ENCODE results near the gene HILPDA. TPM values are rescaled to one million over a fixed set of nuclear protein-coding genes. Genes with fewer than 3 reads are reported as not detected.

Gene HILPDA
- total RNA-seq, 6 experiments from 2014 or later: 1.8 to 60.6 (median 3.6) TPM

DNA sequence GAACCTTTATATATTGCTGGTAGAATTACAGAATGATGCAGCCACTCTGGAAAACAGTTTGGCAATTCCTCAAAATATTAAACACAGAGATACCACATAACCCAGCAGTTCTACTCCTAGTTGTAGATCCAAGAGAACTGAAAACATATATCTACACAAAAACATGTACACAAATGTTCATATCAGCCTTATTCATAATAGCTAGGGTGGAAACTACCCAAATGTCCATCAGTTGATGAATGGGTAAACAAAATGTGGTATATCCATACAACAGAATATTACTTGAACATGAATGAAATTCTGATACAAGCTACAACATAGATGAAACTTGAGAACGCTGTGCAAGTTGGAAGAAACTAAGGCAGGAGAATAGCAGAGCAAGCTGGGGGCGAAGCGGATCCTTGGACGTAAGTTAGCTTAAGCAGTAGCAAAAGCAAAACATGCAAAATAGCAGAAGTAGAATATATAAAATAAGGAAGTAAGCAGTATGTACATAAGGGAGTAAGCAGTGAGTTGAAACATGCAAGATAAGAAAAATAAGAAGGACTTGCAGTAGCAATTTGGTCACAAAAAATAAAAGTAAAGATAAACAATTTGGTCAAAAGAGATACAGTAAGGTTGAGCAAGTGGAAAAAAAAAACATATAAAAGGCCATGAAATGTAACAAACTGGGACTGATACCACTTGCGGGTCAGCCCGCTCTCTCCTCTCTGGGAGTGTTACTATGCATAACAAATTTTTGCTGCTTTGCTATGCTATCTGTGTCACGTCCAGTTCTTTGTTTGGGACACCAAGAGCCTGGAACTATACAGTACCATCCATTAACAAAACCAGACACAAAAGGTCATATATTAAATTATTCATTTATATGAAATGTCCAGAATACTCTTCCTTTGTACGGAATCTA, 18.0 kb upstream of the HILPDA start:
- Histone ChIP-seq H3K4me3 (no peak overlapping the region), H3K9me3 (no peaks in the 10 kb centered on the region), H3K27ac (no peak overlapping the region), H3K36me3 (no peaks in the 10 kb centered on the region), H3K27me3 (no peaks in the 10 kb centered on the region), H3K4me1 (no peaks in the 10 kb centered on the region)
- intact Hi-C loops (cut with DNase I): no loop called here
- 61% methylated on average over 8 of the region's 8 CpGs for WGBS (ENCODE audit: insufficient coverage, low coverage, low lambda C conversion rate, missing lambda C conversion rate)
- ATAC-seq: peak in 3 of 4 donors; percentile 31 to 62 (median 44)
- TF ChIP-seq POLR2A (IDR thresholded peaks at IDR 0.05): no peak
- TF ChIP-seq, protein P1, sequence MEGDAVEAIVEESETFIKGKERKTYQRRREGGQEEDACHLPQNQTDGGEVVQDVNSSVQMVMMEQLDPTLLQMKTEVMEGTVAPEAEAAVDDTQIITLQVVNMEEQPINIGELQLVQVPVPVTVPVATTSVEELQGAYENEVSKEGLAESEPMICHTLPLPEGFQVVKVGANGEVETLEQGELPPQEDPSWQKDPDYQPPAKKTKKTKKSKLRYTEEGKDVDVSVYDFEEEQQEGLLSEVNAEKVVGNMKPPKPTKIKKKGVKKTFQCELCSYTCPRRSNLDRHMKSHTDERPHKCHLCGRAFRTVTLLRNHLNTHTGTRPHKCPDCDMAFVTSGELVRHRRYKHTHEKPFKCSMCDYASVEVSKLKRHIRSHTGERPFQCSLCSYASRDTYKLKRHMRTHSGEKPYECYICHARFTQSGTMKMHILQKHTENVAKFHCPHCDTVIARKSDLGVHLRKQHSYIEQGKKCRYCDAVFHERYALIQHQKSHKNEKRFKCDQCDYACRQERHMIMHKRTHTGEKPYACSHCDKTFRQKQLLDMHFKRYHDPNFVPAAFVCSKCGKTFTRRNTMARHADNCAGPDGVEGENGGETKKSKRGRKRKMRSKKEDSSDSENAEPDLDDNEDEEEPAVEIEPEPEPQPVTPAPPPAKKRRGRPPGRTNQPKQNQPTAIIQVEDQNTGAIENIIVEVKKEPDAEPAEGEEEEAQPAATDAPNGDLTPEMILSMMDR (IDR thresholded peaks at IDR 0.05): no peak
- no peak for DNase-seq

DNA sequence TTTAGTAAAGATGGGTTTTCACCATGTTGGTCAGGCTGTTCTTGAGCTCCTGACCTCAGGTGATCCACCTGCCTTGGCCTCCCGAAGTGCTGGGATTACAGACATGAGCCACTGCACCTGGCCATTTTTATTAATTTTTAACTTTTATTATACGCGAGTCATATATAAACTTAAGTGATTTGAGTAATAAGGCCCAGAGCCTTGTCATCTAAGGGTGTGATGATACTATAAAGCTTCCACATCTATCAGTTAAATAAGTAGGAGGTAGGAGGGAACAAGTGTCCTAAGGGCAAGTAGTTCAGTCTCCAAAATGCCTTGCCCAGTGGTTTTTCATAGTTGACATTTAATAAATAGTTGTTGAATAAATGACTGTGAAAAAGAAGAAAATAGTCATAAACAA, 13.3 kb upstream of the HILPDA start:
- Histone ChIP-seq H3K27ac (no peak overlapping the region), H3K9me3 (no peaks in the 10 kb centered on the region), H3K4me1 (no peaks in the 10 kb centered on the region), H3K27me3 (no peaks in the 10 kb centered on the region), H3K36me3 (no peaks in the 10 kb centered on the region), H3K4me3 (no peak overlapping the region)
- ATAC-seq (no peak), DNase-seq (no peak)
- WGBS (ENCODE audit: insufficient coverage, low coverage, low lambda C conversion rate, missing lambda C conversion rate): 76% methylated on average over 3 of the region's 3 CpGs
- no peak for TF ChIP-seq POLR2A (IDR thresholded peaks at IDR 0.05)
- intact Hi-C loops (cut with DNase I): no loop called here

DNA sequence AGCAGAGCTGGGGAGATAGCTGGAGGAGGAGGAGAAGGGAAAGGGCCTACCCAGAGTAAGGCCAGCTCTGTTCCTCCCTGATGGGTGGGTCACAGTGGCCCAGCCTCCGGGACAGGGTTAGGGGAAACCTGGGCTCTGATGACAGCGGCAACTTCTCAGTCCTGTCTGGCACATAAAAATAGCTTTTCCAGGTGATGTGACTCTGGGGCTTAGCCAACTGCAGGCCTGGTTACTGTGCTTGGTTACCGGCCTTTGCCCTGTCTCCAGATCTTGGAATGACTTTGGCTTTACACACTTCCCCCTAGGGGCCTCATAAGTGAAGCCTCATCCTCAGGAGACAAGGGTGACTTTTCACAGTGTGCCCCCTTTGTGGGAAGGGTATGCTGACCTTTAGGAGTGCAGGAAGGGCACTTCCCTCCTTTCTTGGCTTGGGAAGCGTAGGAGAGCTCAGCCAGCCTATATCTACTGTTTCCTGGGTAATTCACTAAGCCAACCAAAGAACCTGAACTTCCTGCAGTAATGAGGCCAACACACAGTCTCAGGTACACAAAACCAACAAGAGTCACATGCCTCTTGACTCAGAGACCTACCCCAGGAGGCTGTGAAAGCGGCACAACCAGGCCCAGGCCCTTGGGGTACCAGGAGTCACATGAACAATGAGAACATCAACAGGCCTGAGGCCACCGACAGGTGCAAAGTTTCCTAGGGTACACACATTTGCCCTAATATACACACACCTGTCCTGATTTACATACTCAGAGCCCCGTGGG, 11.7 kb upstream of the HILPDA start:
- no peak for TF ChIP-seq POLR2A (IDR thresholded peaks at IDR 0.05)
- TF ChIP-seq, protein P1 (IDR thresholded peaks at IDR 0.05): no peak
- DNase-seq (no peak), ATAC-seq (peak in 1 of 4 donors; percentile 10)
- intact Hi-C loops (cut with DNase I): no loop called here
- H3K4me1 ChIP-seq: no peaks in the 10 kb centered on the region
- H3K27me3 ChIP-seq: no peaks in the 10 kb centered on the region
- 40% methylated on average over 2 of the region's 7 CpGs for WGBS (ENCODE audit: insufficient coverage, low coverage, low lambda C conversion rate, missing lambda C conversion rate)
- H3K9me3 ChIP-seq: no peaks in the 10 kb centered on the region
- no peak overlapping the region for H3K4me3 ChIP-seq
- no peak overlapping the region for H3K27ac ChIP-seq
- H3K36me3 ChIP-seq: no peaks in the 10 kb centered on the region

DNA sequence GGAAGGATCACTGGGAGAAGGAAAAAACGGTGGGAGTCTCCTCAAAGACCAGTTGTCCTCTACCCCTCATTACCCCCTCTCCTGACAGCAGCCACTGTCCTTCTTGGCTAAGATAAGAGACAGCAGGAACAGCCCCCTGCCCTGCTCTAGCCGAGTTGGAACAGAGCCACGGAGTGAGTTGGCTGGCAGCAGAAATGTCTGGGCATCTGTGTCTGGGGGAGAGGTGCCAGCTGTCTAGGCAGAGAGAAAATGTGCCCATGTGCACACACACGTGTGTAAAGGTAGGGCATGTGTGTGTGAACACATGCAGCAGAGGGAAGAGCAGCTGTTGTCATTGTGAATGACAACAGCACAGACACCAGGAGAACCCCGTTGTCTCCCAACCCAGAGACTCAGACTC, 9.4 kb upstream of the HILPDA start:
- Histone ChIP-seq H3K36me3 (no peaks in the 10 kb centered on the region), H3K9me3 (no peaks in the 10 kb centered on the region), H3K27me3 (no peaks in the 10 kb centered on the region), H3K4me1 (no peaks in the 10 kb centered on the region), H3K4me3 (no peak overlapping the region), H3K27ac (no peak overlapping the region)
- ATAC-seq (peak in 1 of 4 donors; percentile 10), DNase-seq (no peak)
- no peak for TF ChIP-seq POLR2A (IDR thresholded peaks at IDR 0.05)
- intact Hi-C loops (cut with DNase I): no loop called here
- WGBS (ENCODE audit: insufficient coverage, low coverage, low lambda C conversion rate, missing lambda C conversion rate): 35% methylated on average over 2 of the region's 5 CpGs

DNA sequence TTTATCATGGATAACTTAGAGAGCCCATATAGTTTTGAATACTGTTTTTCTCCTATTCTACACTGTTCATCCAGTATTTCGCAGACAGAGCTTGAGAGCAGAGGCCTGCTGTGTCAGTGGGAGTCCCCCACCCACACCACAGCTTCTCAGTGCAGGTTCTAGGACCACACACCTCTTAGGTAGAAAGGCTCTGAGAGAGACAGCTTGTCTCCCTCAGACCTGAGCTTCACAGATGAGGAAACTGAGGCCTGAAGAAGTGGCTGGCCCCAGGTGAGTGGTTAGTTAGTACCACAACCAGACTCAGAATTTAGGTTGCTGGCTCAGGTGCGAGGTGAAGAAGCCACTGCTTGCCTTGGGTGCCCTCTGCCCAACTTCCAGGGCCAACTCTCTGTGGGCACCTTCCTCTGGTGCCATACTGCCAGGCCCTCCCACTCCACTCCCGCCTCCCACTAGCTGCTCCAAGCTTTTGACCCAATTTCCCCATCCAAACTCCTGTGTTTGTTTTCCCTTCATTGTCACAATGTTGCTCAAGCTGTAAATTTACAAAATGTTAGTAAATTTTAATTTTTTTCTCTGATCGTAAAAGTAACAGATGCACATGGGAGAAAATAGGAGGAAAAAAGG, 7.6 kb upstream of the HILPDA start:
- no peak overlapping the region for H3K27ac ChIP-seq
- no peaks in the 10 kb centered on the region for H3K4me1 ChIP-seq
- ATAC-seq (peak in 3 of 4 donors; percentile 38 to 64 (median 49)), DNase-seq (no peak)
- H3K36me3 ChIP-seq: no peaks in the 10 kb centered on the region
- TF ChIP-seq, protein P1 (IDR thresholded peaks at IDR 0.05): no peak
- TF ChIP-seq POLR2A (IDR thresholded peaks at IDR 0.05): no peak
- intact Hi-C loops (cut with DNase I): no loop called here
- no peak overlapping the region for H3K4me3 ChIP-seq
- WGBS (ENCODE audit: insufficient coverage, low coverage, low lambda C conversion rate, missing lambda C conversion rate): 74% methylated on average over 3 of the region's 4 CpGs
- no peaks in the 10 kb centered on the region for H3K9me3 ChIP-seq
- H3K27me3 ChIP-seq: no peaks in the 10 kb centered on the region
